Neural progenitor cell (in vitro differentiated cells): ENCODE data around the gene TMEM128. TPM values are rescaled to one million over a fixed set of nuclear protein-coding genes. Genes with fewer than 3 reads are reported as not detected.
A peak's percentile ranks its signal among the peaks of the same experiment; 100 is the strongest.

Source experiments
- DNase-seq: peaks from one replicate; pipeline ENCODE4 v3.0.0-alpha.2; 2016; ENCODE audit warnings: low spot score
- H2AFZ ChIP-seq: fragments of 200-600 bp; sonication (generic); replicated peaks from 2 replicates; pipeline ENCODE4 v1.6.1; 2016; ENCODE audit warnings: antibody characterized with exemption
- H3F3A ChIP-seq: fragments of 200-600 bp; sonication (generic); 2 replicates; pipeline ENCODE4 v1.6.1; 2016; ENCODE audit warnings: antibody characterized with exemption, low read depth
- H3K27ac ChIP-seq: fragments of 200-600 bp; sonication (generic); 2 replicates; pipeline ENCODE4 v1.5.1; 2016; ENCODE audit warnings: mild to moderate bottlenecking
- H3K27me3 ChIP-seq: fragments of 200-600 bp; sonication (generic); 2 replicates; pipeline ENCODE4 v1.6.1; 2016; ENCODE audit warnings: mild to moderate bottlenecking, moderate library complexity
- H3K36me3 ChIP-seq: fragments of 200-600 bp; sonication (generic); 2 replicates; pipeline ENCODE4 v1.5.1; 2016
- H3K4me1 ChIP-seq: fragments of 200-600 bp; sonication (generic); 2 replicates; pipeline ENCODE4 v1.6.1; 2016; ENCODE audit warnings: mixed run types
- H3K4me2 ChIP-seq: fragments of 200-600 bp; sonication (generic); 2 replicates; pipeline ENCODE4 v1.6.1; 2016
- H3K4me3 ChIP-seq: fragments of 200-600 bp; sonication (generic); 2 replicates; pipeline ENCODE4 v1.5.1; 2016
- H3K79me2 ChIP-seq: fragments of 200-600 bp; sonication (generic); 2 replicates; pipeline ENCODE4 v1.6.1; 2016; ENCODE audit warnings: low read depth
- H3K9ac ChIP-seq: fragments of 200-600 bp; sonication (generic); 2 replicates; pipeline ENCODE4 v1.6.1; 2016
- H3K9me3 ChIP-seq: fragments of 200-600 bp; sonication (generic); 2 replicates; pipeline ENCODE4 v1.5.1; 2016; ENCODE audit warnings: low read depth
- H4K20me1 ChIP-seq: fragments of 200-600 bp; sonication (generic); 2 replicates; pipeline ENCODE4 v1.6.1; 2016; ENCODE audit warnings: low read depth
- H3K27ac Mint-ChIP-seq: 3 replicates; pipeline ENCODE4 v1.8.0; 2021; ENCODE audit warnings: mixed read lengths
- H3K27me3 Mint-ChIP-seq: 2 replicates; pipeline ENCODE4 v1.8.0; 2022; ENCODE audit warnings: low read depth, mild to moderate bottlenecking, inconsistent platforms, moderate library complexity, mixed read lengths; ENCODE audit not compliant: insufficient read depth
- H3K36me3 Mint-ChIP-seq: 3 replicates; pipeline ENCODE4 v1.8.0; 2021; ENCODE audit warnings: mixed read lengths
- H3K4me1 Mint-ChIP-seq: 3 replicates; pipeline ENCODE4 v1.8.0; 2021; ENCODE audit warnings: mixed read lengths
- H3K4me3 Mint-ChIP-seq: 3 replicates; pipeline ENCODE4 v1.8.0; 2021; ENCODE audit warnings: mild to moderate bottlenecking, moderate library complexity, mixed read lengths
- H3K9me3 Mint-ChIP-seq: 3 replicates; pipeline ENCODE4 v1.8.0; 2020; ENCODE audit warnings: mixed read lengths
- CTCF ChIP-seq: fragments of 200-600 bp; sonication (generic); IDR thresholded peaks from 2 replicates; pipeline ENCODE4 v1.5.1; 2017; ENCODE audit warnings: antibody characterized with exemption, mild to moderate bottlenecking
- EZH2 ChIP-seq: fragments of 200-600 bp; sonication (generic); IDR thresholded peaks from 2 replicates; pipeline ENCODE4 v1.6.1; 2017; ENCODE audit warnings: antibody characterized with exemption, mild to moderate bottlenecking, moderate library complexity
- EZH2phosphoT487 ChIP-seq: fragments of 200-600 bp; sonication (generic); IDR thresholded peaks from 2 replicates; pipeline ENCODE4 v1.6.1; 2017; ENCODE audit warnings: antibody characterized with exemption
- total RNA-seq: library from RNA; depleted of rRNA; stranded (reverse); fragments of >200 nt; gene quantifications from 2 replicates; pipeline ENCODE4 v1.2.3, GENCODE V29; 2015; ENCODE audit warnings: low replicate concordance

Gene TMEM128
- total RNA-seq, result 61.3 and 89.3 TPM in 2 replicates

- peaks cover 4% of the 10 kb centered on the region for H3K27me3 Mint-ChIP-seq
- peaks cover 20% of the 10 kb centered on the region for H3K79me2 ChIP-seq
- no peaks in the 10 kb centered on the region for H3K9me3 Mint-ChIP-seq
- H2AFZ ChIP-seq, result peak within 1 kb of the TSS; percentile 91
- H4K20me1 ChIP-seq, result no peaks in the 10 kb centered on the region
- peak within 1 kb of the TSS; percentile 89 for H3K9ac ChIP-seq
- TF ChIP-seq CTCF, result peak; percentile 18
- peak; percentile 63 for TF ChIP-seq EZH2
- TF ChIP-seq EZH2phosphoT487, result no peak
- H3K27ac Mint-ChIP-seq, result peak within 1 kb of the TSS; percentile 95
- peaks cover 14% of the 10 kb centered on the region for H3K36me3 Mint-ChIP-seq
- H3K36me3 ChIP-seq, result peaks cover 8% of the 10 kb centered on the region
- H3K27me3 ChIP-seq, result peaks cover 6% of the 10 kb centered on the region
- peaks cover 15% of the 10 kb centered on the region for H3K4me1 Mint-ChIP-seq
- peak within 1 kb of the TSS; percentile 92 for H3K4me3 ChIP-seq
- peak within 1 kb of the TSS; percentile 84 for H3K27ac ChIP-seq
- H3K4me3 Mint-ChIP-seq, result peak within 1 kb of the TSS; percentile 92
- H3K4me1 ChIP-seq, result peaks cover 10% of the 10 kb centered on the region
- peak; percentile 96 for DNase-seq
- peak within 1 kb of the TSS; percentile 98 for H3K4me2 ChIP-seq
- H3K9me3 ChIP-seq, result no peaks in the 10 kb centered on the region
- peaks cover 12% of the 10 kb centered on the region for H3F3A ChIP-seq
Measured at GRCh38 chr4:4248029-4248884, at the start of gene TMEM128. Gene TMEM128, minus strand, starts transcription at chr4:4248223. Its CDS starts 21 bp downstream, at chr4:4248202.

- no peaks in the 10 kb centered on the region for H3F3A ChIP-seq
Measured at GRCh38 chr4:4296283-4296846, 48.3 kb upstream of the TMEM128 start.

GRCh38 chr4:4293279-4293678 is 45.3 kb upstream of the TMEM128 start:
- Mint-ChIP-seq H3K4me3 (no peak overlapping the region), H3K36me3 (peaks cover 4% of the 10 kb centered on the region), H3K27me3 (no peaks in the 10 kb centered on the region), H3K9me3 (no peaks in the 10 kb centered on the region), H3K4me1 (peaks cover 22% of the 10 kb centered on the region), H3K27ac (no peak overlapping the region)
- H3K27me3 ChIP-seq, result no peaks in the 10 kb centered on the region
- no peaks in the 10 kb centered on the region for H3F3A ChIP-seq
- H3K4me2 ChIP-seq, result no peak overlapping the region
- no peak overlapping the region for H2AFZ ChIP-seq
- no peak overlapping the region for H3K4me3 ChIP-seq
- H4K20me1 ChIP-seq, result peaks cover 37% of the 10 kb centered on the region
- no peak for TF ChIP-seq CTCF
- no peak for TF ChIP-seq EZH2
- TF ChIP-seq EZH2phosphoT487, result no peak
- H3K9ac ChIP-seq, result no peak overlapping the region
- peaks cover 12% of the 10 kb centered on the region for H3K4me1 ChIP-seq
- peaks cover 70% of the 10 kb centered on the region for H3K79me2 ChIP-seq
- no peak overlapping the region for H3K27ac ChIP-seq
- no peak for DNase-seq
- H3K9me3 ChIP-seq, result no peaks in the 10 kb centered on the region
- H3K36me3 ChIP-seq, result no peaks in the 10 kb centered on the region

More at GRCh38 chr4:4296283-4296846, 48.3 kb upstream of the TMEM128 start:
- peaks cover under 1% of the 10 kb centered on the region for H3K4me1 ChIP-seq
- Mint-ChIP-seq H3K27me3 (no peaks in the 10 kb centered on the region), H3K27ac (no peak overlapping the region), H3K9me3 (no peaks in the 10 kb centered on the region), H3K36me3 (peaks cover 6% of the 10 kb centered on the region), H3K4me1 (peaks cover 4% of the 10 kb centered on the region), H3K4me3 (no peak overlapping the region)
- H3K9ac ChIP-seq, result no peak overlapping the region
- DNase-seq, result no peak
- H3K36me3 ChIP-seq, result no peaks in the 10 kb centered on the region
- H3K79me2 ChIP-seq, result peaks cover 45% of the 10 kb centered on the region
- H3K27ac ChIP-seq, result no peak overlapping the region
- H3K4me3 ChIP-seq, result no peak overlapping the region
- no peaks in the 10 kb centered on the region for H3K27me3 ChIP-seq
- no peaks in the 10 kb centered on the region for H3K9me3 ChIP-seq
- TF ChIP-seq CTCF, result no peak
- TF ChIP-seq EZH2phosphoT487, result no peak
- no peak for TF ChIP-seq EZH2
- H2AFZ ChIP-seq, result no peak overlapping the region
- H4K20me1 ChIP-seq, result peaks cover 28% of the 10 kb centered on the region
- no peak overlapping the region for H3K4me2 ChIP-seq
